IMR-90 (cell line): ENCODE measurements around the gene GRIN2A.

Source experiments
- CTCF ChIP-seq: conservative IDR thresholded peaks from 2 replicates; pipeline ENCODE4 v1.5.1; 2012; ENCODE audit warnings: mild to moderate bottlenecking, low read depth, low read length, improper control_type of control experiment
- ELK1 ChIP-seq: fragments of 150-350 bp; IDR thresholded peaks from 2 replicates; pipeline ENCODE4 v1.6.1; 2016; ENCODE audit warnings: low read depth, mild to moderate bottlenecking, low read length, moderate library complexity, borderline replicate concordance
- RAD21 ChIP-seq: IDR thresholded peaks from 2 replicates; pipeline ENCODE4 v1.6.1; 2012; ENCODE audit warnings: low read length, improper control_type of control experiment

GRCh38 chr16:10037751-10038150 lies 144.5 kb downstream of the GRIN2A start:
- no peak for TF ChIP-seq CTCF
- no peak for TF ChIP-seq ELK1
- no peak for TF ChIP-seq RAD21
